GM23338 (cell line): ENCODE results near the gene NACA2. TPM values are rescaled to one million over a fixed set of nuclear protein-coding genes. Genes with fewer than 3 reads are reported as not detected.

Experiments
- ATAC-seq: fragments of 200-7000 bp; cut with Tn5 transposase; 3 replicates; pipeline ENCODE4 v1.9.1; 2020
- DNase-seq: peaks from one replicate; pipeline ENCODE4 v3.0.0-alpha.2; 2015; ENCODE audit warnings: low spot score
- H2AFZ ChIP-seq: fragments of 200-600 bp; sonication (generic); 2 replicates; pipeline ENCODE4 v1.8.0; 2016; ENCODE audit warnings: antibody characterized with exemption, mild to moderate bottlenecking, moderate library complexity
- H3F3A ChIP-seq: fragments of 200-600 bp; sonication (generic); replicated peaks from 2 replicates; pipeline ENCODE4 v1.8.0; 2017; ENCODE audit warnings: antibody characterized with exemption, mixed run types, low read depth
- H3K27ac ChIP-seq: fragments of 200-600 bp; sonication (generic); 2 replicates; pipeline ENCODE4 v1.6.1; 2016; ENCODE audit warnings: low read depth
- H3K27me3 ChIP-seq: fragments of 200-600 bp; sonication (generic); 2 replicates; pipeline ENCODE4 v1.8.0; 2016; ENCODE audit warnings: mild to moderate bottlenecking, mixed run types, moderate library complexity; ENCODE audit not compliant: insufficient read depth
- H3K36me3 ChIP-seq: fragments of 200-600 bp; sonication (generic); 2 replicates; pipeline ENCODE4 v1.8.0; 2016; ENCODE audit warnings: mild to moderate bottlenecking; ENCODE audit not compliant: insufficient read depth
- H3K4me1 ChIP-seq: fragments of 200-600 bp; sonication (generic); 2 replicates; pipeline ENCODE4 v1.8.0; 2016; ENCODE audit warnings: mild to moderate bottlenecking, moderate library complexity; ENCODE audit not compliant: insufficient read depth
- H3K4me2 ChIP-seq: fragments of 200-600 bp; sonication (generic); 2 replicates; pipeline ENCODE4 v1.7.1; 2017; ENCODE audit warnings: mixed run types
- H3K4me3 ChIP-seq: fragments of 200-600 bp; sonication (generic); 2 replicates; pipeline ENCODE4 v1.6.1; 2016; ENCODE audit warnings: mixed run types
- H3K79me2 ChIP-seq: fragments of 200-600 bp; sonication (generic); replicated peaks from 2 replicates; pipeline ENCODE4 v1.8.0; 2017; ENCODE audit warnings: mild to moderate bottlenecking; ENCODE audit not compliant: insufficient read depth
- H3K9me2 ChIP-seq: fragments of 200-600 bp; sonication (generic); 2 replicates; pipeline ENCODE4 v1.8.0; 2017; ENCODE audit not compliant: insufficient read depth
- H4K20me1 ChIP-seq: fragments of 200-600 bp; sonication (generic); replicated peaks from 2 replicates; pipeline ENCODE4 v1.8.0; 2017; ENCODE audit warnings: mild to moderate bottlenecking; ENCODE audit not compliant: insufficient read depth
- H3K27ac Mint-ChIP-seq: 2 replicates; pipeline ENCODE4 v1.8.0; 2020; ENCODE audit warnings: inconsistent platforms, mild to moderate bottlenecking, moderate library complexity, mixed read lengths
- H3K27me3 Mint-ChIP-seq: 3 replicates; pipeline ENCODE4 v1.8.0; 2022; ENCODE audit warnings: low read depth, mild to moderate bottlenecking, moderate library complexity, mixed read lengths, inconsistent platforms; ENCODE audit not compliant: insufficient read depth, poor library complexity
- H3K36me3 Mint-ChIP-seq: 3 replicates; pipeline ENCODE4 v1.8.0; 2021; ENCODE audit warnings: low read depth, mild to moderate bottlenecking, inconsistent platforms, moderate library complexity, mixed read lengths
- H3K4me1 Mint-ChIP-seq: 3 replicates; pipeline ENCODE4 v1.8.0; 2020; ENCODE audit warnings: mild to moderate bottlenecking, inconsistent platforms, mixed read lengths
- H3K4me3 Mint-ChIP-seq: 3 replicates; pipeline ENCODE4 v1.8.0; 2021; ENCODE audit warnings: moderate library complexity, mild to moderate bottlenecking, inconsistent platforms, mixed read lengths
- H3K9me3 Mint-ChIP-seq: 3 replicates; pipeline ENCODE4 v1.8.0; 2020; ENCODE audit warnings: moderate library complexity, mild to moderate bottlenecking, inconsistent platforms, mixed read lengths
- CREB1 ChIP-seq: fragments of 250-450 bp; sonication (Bioruptor Pico); IDR thresholded peaks from 2 replicates; pipeline ENCODE4 v1.5.0; 2020; ENCODE audit warnings: low read depth, mild to moderate bottlenecking, moderate library complexity
- EZH2 ChIP-seq: fragments of 200-600 bp; sonication (generic); IDR thresholded peaks from one replicate; pipeline ENCODE4 v1.8.0; 2017; ENCODE audit warnings: antibody characterized with exemption, mild to moderate bottlenecking, low read depth; ENCODE audit not compliant: unreplicated experiment
- EZH2phosphoT487 ChIP-seq: fragments of 200-600 bp; sonication (generic); IDR thresholded peaks from one replicate; pipeline ENCODE4 v1.8.1; 2018; ENCODE audit warnings: antibody characterized with exemption; ENCODE audit not compliant: unreplicated experiment
- JUNB ChIP-seq: IDR thresholded peaks from one replicate; pipeline ENCODE4 v1.6.1; 2016; ENCODE audit warnings: antibody characterized with exemption; ENCODE audit not compliant: unreplicated experiment
- NANOG ChIP-seq: IDR thresholded peaks from 2 replicates; pipeline ENCODE4 v1.6.1; 2016; ENCODE audit warnings: antibody characterized with exemption, borderline replicate concordance
- POLR2AphosphoS5 ChIP-seq: IDR thresholded peaks from 2 replicates; pipeline ENCODE4 v1.6.1; 2016; ENCODE audit warnings: antibody characterized with exemption, low read depth
- REST ChIP-seq: IDR thresholded peaks from one replicate; pipeline ENCODE4 v1.6.1; 2018; ENCODE audit warnings: antibody characterized with exemption; ENCODE audit not compliant: unreplicated experiment
- STAT1 ChIP-seq: IDR thresholded peaks from one replicate; pipeline ENCODE4 v1.6.1; 2016; ENCODE audit warnings: antibody characterized with exemption; ENCODE audit not compliant: unreplicated experiment
- ZNF114 ChIP-seq: fragments of 250-450 bp; sonication (Bioruptor Pico); IDR thresholded peaks from 2 replicates; pipeline ENCODE4 v1.5.0; 2020; ENCODE audit warnings: mild to moderate bottlenecking, moderate library complexity
- ZNF331 ChIP-seq: fragments of 250-450 bp; sonication (Bioruptor Pico); IDR thresholded peaks from 2 replicates; pipeline ENCODE4 v1.5.0; 2020; ENCODE audit warnings: low read depth, mild to moderate bottlenecking, moderate library complexity
- polyA plus RNA-seq: library from polyadenylated mRNA; unstranded; fragments of >200 nt; fragmentation: Nextera tagmentation; extraction: Ambion mirVana; gene quantifications from 2 replicates; pipeline ENCODE4 v1.2.1, GENCODE V29; 2016
- total RNA-seq: library from RNA; depleted of rRNA; stranded (reverse); fragments of >200 nt; shearing (Covaris generic); gene quantifications from 2 replicates; pipeline ENCODE4 v1.2.3, GENCODE V29; 2014
- TF ChIP-seq, protein P1 (sequence below): IDR thresholded peaks from 2 replicates; pipeline ENCODE4 v1.6.1; 2016; ENCODE audit warnings: antibody characterized with exemption
- TF ChIP-seq, protein P2 (sequence below), 2 experiments: fragments of 200-600 bp in 1 of 2; sonication (generic) in 1 of 2; conservative IDR thresholded peaks; 2 replicates each; pipeline versions ENCODE4 v1.5.1 to v1.6.1; 2016 to 2017; ENCODE audit warnings: antibody characterized with exemption in 2 of 2, low read depth in 2 of 2, mild to moderate bottlenecking in 2 of 2, moderate library complexity in 1 of 2

NACA2 gene
- total and polyA plus RNA-seq, 2 experiments from 2014 or later: 0.65 TPM; not detected in 1

GRCh38 chr17:61571624-61572023 is 19.4 kb downstream of the NACA2 start:
- Histone ChIP-seq H3K4me3 (no peak overlapping the region), H3K36me3 (0 out of 2 replicates have a peak, but pooled peaks cover 11% of the 10 kb centered on the region), H3K27me3 (no peaks in the 10 kb centered on the region), H3K27ac (no peak overlapping the region), H3F3A (no peaks in the 10 kb centered on the region), H3K9me2 (peaks cover 3% of the 10 kb centered on the region; the same call in 1 of the 2 replicates), H3K4me2 (no peak overlapping the region), H3K4me1 (no peaks in the 10 kb centered on the region), H2AFZ (no peak overlapping the region), H3K79me2 (no peaks in the 10 kb centered on the region), H4K20me1 (no peaks in the 10 kb centered on the region)
- Mint-ChIP-seq H3K27me3 (no peaks in the 10 kb centered on the region), H3K4me3 (no peak overlapping the region), H3K4me1 (peaks cover 3% of the 10 kb centered on the region; the same call in 1 of the 3 replicates), H3K36me3 (peaks cover 4% of the 10 kb centered on the region; the same call in 2 of the 3 replicates), H3K9me3 (peaks cover 16% of the 10 kb centered on the region), H3K27ac (no peak overlapping the region)
- DNase-seq (no peak), ATAC-seq (no peak)
- TF ChIP-seq ZNF331 (CRISPR knock-in tag) (no peak), NANOG (no peak), EZH2 (no peak), JUNB (no peak), REST (no peak), ZNF114 (CRISPR knock-in tag) (no peak), STAT1 (no peak), CREB1 (no peak), EZH2phosphoT487 (no peak)
- TF ChIP-seq, protein P1, sequence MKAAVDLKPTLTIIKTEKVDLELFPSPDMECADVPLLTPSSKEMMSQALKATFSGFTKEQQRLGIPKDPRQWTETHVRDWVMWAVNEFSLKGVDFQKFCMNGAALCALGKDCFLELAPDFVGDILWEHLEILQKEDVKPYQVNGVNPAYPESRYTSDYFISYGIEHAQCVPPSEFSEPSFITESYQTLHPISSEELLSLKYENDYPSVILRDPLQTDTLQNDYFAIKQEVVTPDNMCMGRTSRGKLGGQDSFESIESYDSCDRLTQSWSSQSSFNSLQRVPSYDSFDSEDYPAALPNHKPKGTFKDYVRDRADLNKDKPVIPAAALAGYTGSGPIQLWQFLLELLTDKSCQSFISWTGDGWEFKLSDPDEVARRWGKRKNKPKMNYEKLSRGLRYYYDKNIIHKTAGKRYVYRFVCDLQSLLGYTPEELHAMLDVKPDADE: no peak

DNA sequence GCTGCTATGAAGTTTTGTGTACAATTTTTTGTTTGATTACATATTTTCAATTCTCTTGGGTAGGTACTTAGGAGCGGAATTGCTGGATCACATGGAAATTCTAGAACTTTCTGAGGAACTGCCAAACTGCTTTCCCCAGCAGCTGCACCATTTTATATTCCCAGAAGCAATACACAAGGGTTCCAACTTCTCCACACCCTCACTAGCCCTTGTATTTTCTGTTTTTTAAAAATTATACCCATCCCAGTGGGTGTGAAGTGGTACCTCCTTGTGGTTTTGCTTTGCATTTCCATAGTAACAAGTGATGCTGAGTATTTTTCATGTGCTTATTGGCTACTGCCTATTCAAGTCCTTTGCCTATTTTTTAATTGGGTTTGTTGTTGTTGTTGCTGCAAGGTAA is 20.9 kb downstream of the NACA2 start:
- peaks cover 16% of the 10 kb centered on the region for H3K9me3 Mint-ChIP-seq
- H3K27ac Mint-ChIP-seq: no peak overlapping the region
- peaks cover 4% of the 10 kb centered on the region; the same call in 2 of the 3 replicates for H3K36me3 Mint-ChIP-seq
- no peak overlapping the region for H2AFZ ChIP-seq
- no peaks in the 10 kb centered on the region for H3F3A ChIP-seq
- peaks cover 3% of the 10 kb centered on the region; the same call in 2 of the 3 replicates for H3K4me1 Mint-ChIP-seq
- no peaks in the 10 kb centered on the region for H4K20me1 ChIP-seq
- H3K36me3 ChIP-seq: 0 out of 2 replicates have a peak, but pooled peaks cover 11% of the 10 kb centered on the region
- H3K79me2 ChIP-seq: no peaks in the 10 kb centered on the region
- no peaks in the 10 kb centered on the region for H3K27me3 ChIP-seq
- H3K27ac ChIP-seq: no peak overlapping the region
- no peaks in the 10 kb centered on the region for H3K4me1 ChIP-seq
- no peaks in the 10 kb centered on the region for H3K27me3 Mint-ChIP-seq
- no peak for ATAC-seq
- H3K4me3 ChIP-seq: no peak overlapping the region
- H3K9me2 ChIP-seq: peaks cover 3% of the 10 kb centered on the region; the same call in 1 of the 2 replicates
- no peak for DNase-seq
- no peak overlapping the region for H3K4me3 Mint-ChIP-seq
- H3K4me2 ChIP-seq: no peak overlapping the region
- no peak for TF ChIP-seq STAT1
- no peak for TF ChIP-seq EZH2phosphoT487
- no peak for TF ChIP-seq JUNB
- no peak for TF ChIP-seq POLR2AphosphoS5
- TF ChIP-seq NANOG: no peak
- TF ChIP-seq, protein P2, sequence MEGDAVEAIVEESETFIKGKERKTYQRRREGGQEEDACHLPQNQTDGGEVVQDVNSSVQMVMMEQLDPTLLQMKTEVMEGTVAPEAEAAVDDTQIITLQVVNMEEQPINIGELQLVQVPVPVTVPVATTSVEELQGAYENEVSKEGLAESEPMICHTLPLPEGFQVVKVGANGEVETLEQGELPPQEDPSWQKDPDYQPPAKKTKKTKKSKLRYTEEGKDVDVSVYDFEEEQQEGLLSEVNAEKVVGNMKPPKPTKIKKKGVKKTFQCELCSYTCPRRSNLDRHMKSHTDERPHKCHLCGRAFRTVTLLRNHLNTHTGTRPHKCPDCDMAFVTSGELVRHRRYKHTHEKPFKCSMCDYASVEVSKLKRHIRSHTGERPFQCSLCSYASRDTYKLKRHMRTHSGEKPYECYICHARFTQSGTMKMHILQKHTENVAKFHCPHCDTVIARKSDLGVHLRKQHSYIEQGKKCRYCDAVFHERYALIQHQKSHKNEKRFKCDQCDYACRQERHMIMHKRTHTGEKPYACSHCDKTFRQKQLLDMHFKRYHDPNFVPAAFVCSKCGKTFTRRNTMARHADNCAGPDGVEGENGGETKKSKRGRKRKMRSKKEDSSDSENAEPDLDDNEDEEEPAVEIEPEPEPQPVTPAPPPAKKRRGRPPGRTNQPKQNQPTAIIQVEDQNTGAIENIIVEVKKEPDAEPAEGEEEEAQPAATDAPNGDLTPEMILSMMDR (conservative IDR thresholded peaks at IDR 0.05; ENCODE audit: low read depth in 2 of 2): no peak
- TF ChIP-seq ZNF331 (CRISPR knock-in tag): no peak
- no peak for TF ChIP-seq EZH2
- TF ChIP-seq, protein P1: no peak
